NCI-H1048 (cell line): ENCODE data around the gene MAS1.
"Not testable (repeated sequence)": the region's sequence is repeated elsewhere in the genome, so short reads cannot be mapped to it uniquely, and the experiment has no call there.

ENCODE experiments used
- DNase-seq: peaks from one replicate; lab custom pipeline; 2025; lab: John Stamatoyannopoulos, UW

The MAS1 gene

DNA sequence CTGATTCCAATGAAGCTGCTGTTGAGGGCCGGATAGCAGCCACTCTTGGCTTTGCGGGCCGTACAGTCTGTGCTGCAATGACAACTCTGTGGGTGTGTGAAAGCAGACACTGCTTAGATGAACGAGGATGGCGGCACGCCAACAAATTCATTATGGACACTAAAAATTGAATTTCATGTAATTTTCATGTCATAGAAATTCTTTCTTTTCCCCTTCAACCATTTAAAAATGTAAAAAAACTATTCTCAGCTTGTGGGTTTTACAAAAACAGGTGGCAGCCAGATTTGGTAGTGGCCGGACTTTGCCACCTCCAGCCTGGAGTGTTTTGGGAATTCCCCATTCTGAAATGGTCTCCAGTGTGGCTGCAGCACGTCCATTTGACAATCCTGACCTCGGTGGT, 26.0 kb downstream of the MAS1 start:
- DNase-seq, result no peak

DNA sequence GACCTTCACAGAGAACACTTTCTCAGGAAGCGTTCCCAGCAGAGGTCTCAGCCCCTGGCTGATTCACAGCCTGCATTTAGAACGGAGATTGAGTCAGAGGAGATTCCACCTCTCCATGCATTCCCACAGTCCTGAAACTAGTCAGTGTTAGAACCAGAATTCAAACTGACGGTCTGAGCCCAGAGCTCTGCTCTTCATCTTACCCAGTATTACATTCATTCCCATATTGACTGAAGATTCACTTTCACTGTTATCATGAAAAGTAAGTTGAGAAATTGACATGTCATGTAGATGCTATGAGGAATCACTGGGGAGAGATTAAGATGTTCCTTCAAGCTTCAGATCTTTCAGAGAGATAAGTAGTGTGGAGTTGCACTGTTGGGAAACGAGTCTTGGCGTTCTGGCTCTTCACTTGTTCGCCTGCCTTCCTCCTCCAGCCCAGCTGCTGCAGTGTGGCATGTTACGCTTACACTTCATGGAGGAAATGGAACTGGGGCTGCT, 28.3 kb downstream of the MAS1 start:
- no peak for DNase-seq

DNA sequence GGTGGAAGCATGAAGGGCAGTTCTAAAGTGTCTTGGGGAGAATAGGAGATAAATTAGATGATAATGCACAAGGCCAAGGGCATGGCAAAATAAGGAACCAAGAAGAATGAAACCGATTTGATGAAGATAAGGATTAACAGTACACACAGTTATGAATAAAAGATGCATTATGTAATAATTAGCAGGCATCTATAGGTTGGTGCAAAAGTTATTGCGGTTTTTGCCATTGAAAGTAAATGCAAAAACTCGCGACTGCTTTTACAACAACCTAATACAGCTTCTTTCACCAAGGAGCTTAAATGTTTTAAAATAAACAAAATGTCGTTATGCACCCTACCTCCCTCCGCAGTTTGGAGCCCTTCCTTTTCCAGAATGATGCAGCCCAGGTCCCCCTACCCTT, 29.0 kb downstream of the MAS1 start:
- no peak for DNase-seq

DNA sequence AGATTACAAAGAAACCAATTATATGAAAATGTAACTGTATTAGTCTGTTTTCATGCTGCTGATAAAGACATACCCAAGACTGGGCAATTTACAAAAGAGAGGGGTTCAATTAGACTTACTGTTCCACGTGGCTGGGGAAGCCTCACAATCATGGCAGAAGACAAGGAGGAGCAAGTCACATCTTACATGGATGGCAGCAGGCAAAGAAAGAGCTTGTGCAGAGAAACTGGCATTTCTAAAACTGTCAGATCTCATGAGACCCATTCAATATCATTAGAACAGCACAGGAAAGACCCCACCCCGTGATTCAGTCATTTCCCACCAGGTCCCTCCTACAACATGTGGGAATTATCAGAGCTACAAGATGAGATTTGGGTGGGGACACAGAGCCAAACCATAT, 33.4 kb downstream of the MAS1 start:
- DNase-seq, result not testable (repeated sequence)

DNA sequence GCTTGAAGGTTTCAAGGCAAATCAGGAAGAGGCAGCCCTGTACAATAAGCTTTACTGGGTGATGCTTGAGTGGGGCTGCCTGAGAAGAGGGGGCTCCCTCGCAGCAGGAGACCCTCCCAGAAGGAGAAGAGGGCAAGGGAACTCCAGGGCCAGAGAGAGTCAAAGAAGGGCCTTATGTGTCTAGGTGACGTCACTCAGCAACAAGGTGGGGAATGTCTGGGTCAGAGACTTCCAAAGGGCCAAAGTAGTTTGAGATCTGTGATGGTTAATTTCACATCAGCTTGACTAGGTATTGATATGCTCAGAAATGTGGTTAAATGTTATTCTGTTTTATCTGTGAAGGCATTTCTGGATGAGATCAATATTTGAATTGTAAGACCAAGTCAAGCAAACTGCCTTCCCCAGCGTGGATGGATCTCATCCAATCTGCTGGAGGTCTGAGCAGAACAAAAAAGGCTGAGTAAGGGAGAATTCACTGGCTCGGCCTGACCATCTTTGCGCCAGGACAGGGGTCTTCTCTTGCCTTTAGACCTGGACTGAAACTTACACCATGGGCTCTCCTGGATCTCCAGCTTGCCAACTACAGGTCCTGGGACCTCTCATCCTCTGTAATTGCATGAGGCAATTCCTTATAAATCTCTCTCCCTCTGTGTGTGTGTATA, 35.9 kb downstream of the MAS1 start:
- no peak for DNase-seq

DNA sequence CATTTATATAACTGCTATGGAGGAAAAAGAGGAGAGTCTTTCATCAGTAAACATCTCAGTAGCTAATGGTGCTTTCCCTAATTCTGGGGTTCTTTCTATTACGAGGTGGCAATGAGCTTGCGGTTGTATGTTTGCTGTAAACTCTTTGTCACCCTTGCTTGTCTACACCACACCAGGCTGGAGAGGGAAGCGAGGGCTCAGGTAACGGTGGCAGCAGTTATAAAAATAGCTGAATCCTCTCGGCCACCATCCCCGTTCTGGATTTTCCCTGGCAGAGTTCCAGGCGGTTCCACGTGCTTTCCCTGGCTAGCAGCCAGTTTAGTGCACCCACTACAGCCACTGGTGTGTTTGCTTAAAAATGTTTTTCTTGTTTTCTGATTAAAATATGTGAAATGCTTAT, 39.0 kb downstream of the MAS1 start:
- peak; percentile 9 for DNase-seq

DNA sequence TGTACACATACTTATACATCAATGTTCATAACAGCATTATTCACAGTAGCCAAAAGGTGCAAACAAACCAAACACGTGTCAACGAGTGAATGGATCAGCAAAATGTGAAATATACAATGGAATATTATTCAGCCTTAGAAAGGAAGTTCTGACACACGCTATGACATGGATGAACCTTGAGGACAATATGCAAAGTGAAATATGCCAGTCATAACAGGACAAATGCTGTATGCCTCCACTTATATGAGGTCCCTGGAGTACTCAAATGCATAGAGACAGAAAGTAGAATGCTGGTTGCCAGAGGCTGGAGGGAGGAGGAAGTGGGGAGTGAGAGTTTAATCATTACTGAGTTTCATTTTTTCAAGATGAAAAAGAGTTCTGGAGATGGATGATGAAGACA, 40.3 kb downstream of the MAS1 start:
- no peak for DNase-seq

DNA sequence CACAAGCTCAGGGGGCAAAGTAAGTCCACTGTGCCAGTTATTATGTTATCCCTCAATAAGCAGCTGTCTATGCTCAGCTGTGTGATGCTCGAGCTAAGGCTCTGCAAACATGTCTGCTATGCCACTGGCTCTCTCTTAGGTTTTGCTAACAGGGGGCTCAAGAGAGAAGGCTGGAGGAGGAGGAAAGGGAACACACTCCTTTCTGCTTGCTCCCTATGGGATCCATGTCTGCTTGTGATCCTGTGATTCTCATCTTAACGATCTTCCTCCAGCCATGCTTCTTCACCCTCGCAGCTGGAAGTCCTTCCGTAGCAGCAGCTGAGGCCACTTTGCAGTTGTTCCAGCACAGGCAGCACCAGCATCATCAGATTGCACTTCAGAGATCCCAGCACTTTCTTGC, 41.1 kb downstream of the MAS1 start:
- no peak for DNase-seq

DNA sequence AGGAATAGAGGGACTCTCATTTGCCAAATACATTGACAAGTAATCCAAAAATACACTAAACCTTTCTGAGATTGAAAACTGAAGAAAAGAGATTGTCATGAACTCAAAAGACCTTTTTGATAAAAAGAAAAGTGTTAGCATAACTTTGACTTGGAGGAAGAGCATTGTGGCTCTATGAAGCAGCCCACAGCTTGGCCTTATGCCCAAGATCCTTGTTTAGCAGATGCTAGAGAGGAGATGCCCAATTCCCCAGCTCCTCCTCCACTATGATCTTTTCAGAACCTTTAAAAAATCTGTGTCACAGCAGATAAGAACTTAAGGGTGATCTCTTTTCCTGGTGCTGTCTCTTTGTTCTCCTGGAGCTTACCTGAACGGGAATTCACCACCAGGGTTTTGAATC, 42.3 kb downstream of the MAS1 start:
- DNase-seq, result no peak

DNA sequence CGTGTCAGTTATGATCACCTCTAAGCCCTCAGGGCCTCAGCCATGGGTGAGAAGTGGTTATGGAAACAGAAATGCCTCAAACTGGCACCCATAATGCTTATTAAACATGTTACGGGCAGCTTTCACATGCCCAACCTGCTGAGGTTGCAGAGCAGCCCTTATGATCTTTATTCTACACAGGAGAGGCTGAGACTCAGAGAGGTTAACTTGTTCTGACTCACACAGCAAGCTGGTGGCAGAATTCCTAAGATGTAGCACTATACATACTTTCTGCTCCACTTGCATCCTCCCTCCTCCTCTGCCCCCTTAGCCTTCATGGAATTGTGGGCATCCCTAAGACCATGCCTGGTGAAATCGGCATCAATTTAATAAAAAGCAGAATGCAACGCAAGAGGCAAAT, 43.4 kb downstream of the MAS1 start:
- no peak for DNase-seq

DNA sequence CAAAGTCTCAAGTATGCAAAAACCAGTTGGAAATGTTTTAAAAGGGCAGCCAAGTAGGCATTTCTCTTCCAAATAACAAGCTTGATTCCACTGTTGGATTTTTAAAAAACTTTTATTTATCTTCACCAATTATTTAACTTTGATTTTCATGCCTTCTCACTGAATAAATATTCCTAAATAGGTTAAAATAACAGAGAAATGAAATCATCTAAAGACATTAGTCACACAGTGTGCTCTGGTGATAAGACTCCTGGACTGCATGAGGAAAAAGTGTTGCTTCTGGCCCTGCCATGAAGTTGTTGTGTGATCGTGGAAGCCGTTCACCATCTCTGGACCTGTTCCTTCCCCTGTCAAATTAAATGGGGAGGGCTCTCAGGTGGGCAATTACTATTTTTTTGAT, 44.3 kb downstream of the MAS1 start:
- DNase-seq, result no peak

DNA sequence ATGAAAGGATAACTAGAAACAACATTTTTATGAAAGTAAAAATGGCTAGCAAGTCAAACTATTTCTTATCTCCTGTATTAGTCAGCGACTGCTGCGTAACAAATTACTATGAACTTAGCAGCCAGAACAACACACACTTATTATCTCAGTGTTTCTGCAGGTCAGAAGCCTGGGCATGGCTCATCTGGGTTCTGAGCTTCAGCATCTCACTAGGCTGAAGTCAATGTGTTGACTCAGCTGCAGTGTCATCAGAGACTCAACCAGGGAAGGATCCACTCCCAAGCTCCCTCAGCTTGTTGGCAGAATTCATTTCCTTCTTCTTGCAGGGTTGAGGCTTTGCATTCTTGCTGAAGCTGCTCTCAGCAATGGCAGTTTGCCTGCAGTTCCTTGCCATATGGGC, 44.8 kb downstream of the MAS1 start:
- no peak for DNase-seq

DNA sequence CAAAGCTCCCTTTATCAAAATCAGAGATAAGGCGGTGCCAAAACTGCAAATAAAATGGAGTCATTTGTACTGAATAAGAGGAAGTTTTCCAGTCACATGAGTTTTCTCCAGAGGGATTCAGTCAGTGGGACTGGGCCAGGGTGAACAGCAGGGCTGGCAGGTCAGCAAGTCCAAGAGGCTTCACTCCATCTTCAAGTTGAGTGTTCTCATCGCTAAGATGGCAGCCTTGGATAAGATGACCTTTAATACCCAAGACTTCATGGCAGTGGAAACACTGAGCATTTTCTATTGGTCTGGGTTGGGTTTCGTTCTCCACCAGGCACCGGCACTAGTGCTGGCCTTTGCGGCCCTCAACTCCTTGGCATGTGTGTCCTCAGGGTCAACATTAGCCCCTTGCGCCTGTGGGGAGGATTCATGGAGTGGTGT, 48.8 kb downstream of the MAS1 start:
- no peak for DNase-seq
